ENCODE measurements around the gene THAP9. TPM values are rescaled to one million over a fixed set of nuclear protein-coding genes. Genes with fewer than 3 reads are reported as not detected.

THAP9 gene

Small RNA genes lying within 50 kb of the gene (small RNA-seq; reads per million reads assigned to genes)
- not detected for gene RF00019 (ENCODE audit: insufficient read depth)
